Heart right ventricle (tissue), 16 donors: Measurements from ENCODE around the gene ACE2. TPM values are rescaled to one million over a fixed set of nuclear protein-coding genes. Genes with fewer than 3 reads are reported as not detected.

Source experiments
- ATAC-seq, 8 donors: fragments of 200-7000 bp; cut with Tn5 transposase; one replicate each; pipeline ENCODE4 v1.9.1; 2020; ENCODE audit warnings: mild to moderate bottlenecking in 8 of 8, moderate library complexity in 8 of 8, moderate number of reproducible peaks in 1 of 8
- DNase-seq, 2 donors: peaks; one replicate each; pipeline ENCODE4 v3.0.0-alpha.2; 2020
- H3K27ac ChIP-seq, 10 donors: fragments of 200-600 bp; sonication (generic) in 2 of 10; one replicate each; pipeline versions ENCODE4 v1.5.0 to v1.8.0; 2020 to 2022; ENCODE audit warnings: mild to moderate bottlenecking in 3 of 10
- H3K27me3 ChIP-seq, 7 donors: fragments of 200-600 bp; one replicate each; pipeline ENCODE4 v1.8.0; 2021 to 2022; ENCODE audit warnings: mild to moderate bottlenecking in 2 of 7
- H3K36me3 ChIP-seq, 9 donors: fragments of 200-600 bp; sonication (generic) in 1 of 9; one replicate each; pipeline versions ENCODE4 v1.5.0 to v1.8.0; 2020 to 2022; ENCODE audit warnings: mild to moderate bottlenecking in 2 of 9
- H3K4me1 ChIP-seq, 9 donors: fragments of 200-600 bp; sonication (generic) in 1 of 9; one replicate each; pipeline versions ENCODE4 v1.5.0 to v1.8.0; 2020 to 2022; ENCODE audit warnings: mild to moderate bottlenecking in 4 of 9
- H3K4me3 ChIP-seq, 10 donors: fragments of 200-600 bp; sonication (generic) in 2 of 10; one replicate each; pipeline versions ENCODE4 v1.5.0 to v1.8.0; 2020 to 2022; ENCODE audit warnings: mild to moderate bottlenecking in 7 of 10, moderate library complexity in 2 of 10
- H3K9me3 ChIP-seq, 11 donors: fragments of 200-600 bp in 10 of 11; sonication (generic) in 2 of 11; one replicate each; pipeline versions ENCODE4 v1.5.0 to v1.8.0; 2013 to 2022; ENCODE audit warnings: mild to moderate bottlenecking in 2 of 11, control low read depth in 1 of 11, moderate library complexity in 1 of 11
- CTCF ChIP-seq, 9 donors: fragments of 200-600 bp; sonication (generic) in 2 of 9; IDR thresholded peaks; one replicate each; pipeline versions ENCODE4 v1.5.0 to v1.8.0; 2021 to 2022; ENCODE audit warnings: antibody characterized with exemption in 9 of 9, mild to moderate bottlenecking in 5 of 9, moderate library complexity in 1 of 9
- WGBS, 2 donors: extraction: QIAGEN DNeasy Blood & Tissue Kit; methylation state at CpG; one replicate each; pipeline ENCODE4 v1.1.7; 2013; ENCODE audit warnings: inconsistent platforms in 1 of 2; 5-methylcytosine and 5-hydroxymethylcytosine counted together
- intact Hi-C, 10 donors: fragments of 100-400 bp; cut with DNase I; formaldehyde crosslinking; loops; one replicate each; pipeline versions ENCODE4 v1.11.1 to v1.14.2; 2022
- polyA plus RNA-seq, 2 donors: library from polyadenylated mRNA; stranded (reverse); fragments of 200-250 nt; gene quantifications; one replicate each; pipeline ENCODE4 v1.2.3, GENCODE V29; 2013
- total RNA-seq, 10 donors: library from RNA; stranded (reverse); fragmentation: NEBNext Ultra II Directional in 3 of 10; extraction: Animal tissue kit (Norgen Biotek cat#: 25700) in 3 of 10; gene quantifications; one replicate each; pipeline versions ENCODE4 v1.2.1 to v1.2.4, GENCODE V29; 2021 to 2023
- donor health status: Arrhythmogenic right ventricular cardiomyopathy.
- donor health status: ischemic (EF 13 %, LVEDD 7.1; RV severe dilation, severe dysfunction).
- donor health status: healthy with polysubstance abuse.
- donor health status: DM: no; HTN: yes; CAD: no.
- donor health status: DM: no; HTN: no; CAD: no.
- donor health status: ischemic (EF 25% LVEDD 6.9; RV normal size, moderate dysfunction).
- donor health status: ischemic (EF 25% LVEDD 5.7; RV mildly dilated, moderate dysfunction).
- donor health status: healthy.
- donor health status: DM: yes; HTN: yes; CAD: no.
- donor health status: Ischemic cardiomyopathy.
- donor health status: ischemic (EF 35%, LVEDD 5.7; RV mildly dilated, moderate dysfunction).
- donor health status: nonischemic (EF 11% LVEDD 7.7; RV severe dilation, severe dysfunction).
- donor health status: DM: yes; HTN: yes; CAD: no.
- donor health status: PGD.
- donor health status: ischemic (EF 29% LVEDD 5.4; RV normal size, mild dysfunction).
- donor health status: nonischemic (EF 23%, LVEDD 6.1; RV moderate dilation, normal function).

The ACE2 gene
- total and polyA plus RNA-seq, 12 donors: 6.7 to 42.4 (median 17.8) TPM

- peak in 5 of 9 donors; percentile 25 to 41 (median 32) for TF ChIP-seq CTCF (IDR thresholded peaks at IDR 0.05)
- peaks cover 0 to 92% (median 0%) of the 10 kb centered on the region in 7 donors for H3K27me3 ChIP-seq
- DNase-seq (no peak), ATAC-seq (peak in 2 of 8 donors; percentile 57 to 58)
- H3K4me1 ChIP-seq: no peaks in the 10 kb centered on the region
- WGBS, 2 donors: 30 to 37% methylated on average over 2 of the region's 2 CpGs
- no peak overlapping the region for H3K4me3 ChIP-seq
- peak overlapping the region in 1 of 10 donors; percentile 36 for H3K27ac ChIP-seq
- intact Hi-C loops: loop anchor here in 4 of 10 donors (5.0 to 10.0 kb wide), 2 partner anchors 50 to 53 kb away; no protein-coding TSS in a partner anchor
- H3K36me3 ChIP-seq: peaks cover 0 to 23% (median 0%) of the 10 kb centered on the region in 9 donors
- no peaks in the 10 kb centered on the region for H3K9me3 ChIP-seq
These were observed 6.4 kb downstream of the ACE2 start for GRCh38 chrX:15594371-15594770.

- 32 to 48% methylated on average over 5 of the region's 5 CpGs for WGBS, 2 donors
- Histone ChIP-seq H3K4me1 (peaks cover 0 to 21% (median 2%) of the 10 kb centered on the region in 9 donors), H3K27ac (peak overlapping the region in 6 of 10 donors; percentile 25 to 70 (median 52)), H3K36me3 (peaks cover 0 to 6% (median 0%) of the 10 kb centered on the region in 9 donors), H3K27me3 (peaks cover 0 to 74% (median 0%) of the 10 kb centered on the region in 7 donors), H3K4me3 (no peak overlapping the region), H3K9me3 (no peaks in the 10 kb centered on the region)
- peak; percentile 31 to 37 for DNase-seq
- peak; percentile 73 to 96 (median 87) for ATAC-seq
- no peak for TF ChIP-seq CTCF (IDR thresholded peaks at IDR 0.05)
- intact Hi-C loops: loop anchor here in 1 of 10 donors (10.0 kb wide), 1 partner anchor 235 kb away; no protein-coding TSS in a partner anchor
These were observed 20.7 kb downstream of the ACE2 start for GRCh38 chrX:15579778-15580747.

- peaks cover 0 to 21% (median 2%) of the 10 kb centered on the region in 9 donors for H3K4me1 ChIP-seq
- DNase-seq: no peak
- WGBS, 2 donors: 75 to 81% methylated on average over 1 of the region's 1 CpG
- intact Hi-C loops: loop anchor here in 1 of 10 donors (10.0 kb wide), 1 partner anchor 231 kb away; no protein-coding TSS in a partner anchor
- H3K9me3 ChIP-seq: no peaks in the 10 kb centered on the region
- no peak overlapping the region for H3K4me3 ChIP-seq
- TF ChIP-seq CTCF (IDR thresholded peaks at IDR 0.05): no peak
- peaks cover 0 to 95% (median 0%) of the 10 kb centered on the region in 7 donors for H3K27me3 ChIP-seq
- H3K36me3 ChIP-seq: peaks cover 0 to 22% (median 0%) of the 10 kb centered on the region in 9 donors
- ATAC-seq: no peak
- H3K27ac ChIP-seq: no peak overlapping the region
These were observed 24.7 kb downstream of the ACE2 start for GRCh38 chrX:15576019-15576418.

- H3K36me3 ChIP-seq: peaks cover 0 to 18% (median 0%) of the 10 kb centered on the region in 9 donors
- H3K4me3 ChIP-seq: no peak overlapping the region
- H3K27ac ChIP-seq: no peak overlapping the region
- no peaks in the 10 kb centered on the region for H3K9me3 ChIP-seq
- no peak for DNase-seq
- peaks cover 0 to 3% (median 0%) of the 10 kb centered on the region in 9 donors for H3K4me1 ChIP-seq
- TF ChIP-seq CTCF (IDR thresholded peaks at IDR 0.05): no peak
- H3K27me3 ChIP-seq: peaks cover 0 to 93% (median 0%) of the 10 kb centered on the region in 7 donors
- WGBS, 2 donors: 50 to 60% methylated on average over 2 of the region's 2 CpGs
- ATAC-seq: no peak
- intact Hi-C loops: loop anchor here in 1 of 10 donors (10.0 kb wide), 1 partner anchor 229 kb away; no protein-coding TSS in a partner anchor
These were observed 26.7 kb downstream of the ACE2 start for GRCh38 chrX:15574017-15574416.
